ENCODE data around the gene NPR1.

Gene NPR1

DNA sequence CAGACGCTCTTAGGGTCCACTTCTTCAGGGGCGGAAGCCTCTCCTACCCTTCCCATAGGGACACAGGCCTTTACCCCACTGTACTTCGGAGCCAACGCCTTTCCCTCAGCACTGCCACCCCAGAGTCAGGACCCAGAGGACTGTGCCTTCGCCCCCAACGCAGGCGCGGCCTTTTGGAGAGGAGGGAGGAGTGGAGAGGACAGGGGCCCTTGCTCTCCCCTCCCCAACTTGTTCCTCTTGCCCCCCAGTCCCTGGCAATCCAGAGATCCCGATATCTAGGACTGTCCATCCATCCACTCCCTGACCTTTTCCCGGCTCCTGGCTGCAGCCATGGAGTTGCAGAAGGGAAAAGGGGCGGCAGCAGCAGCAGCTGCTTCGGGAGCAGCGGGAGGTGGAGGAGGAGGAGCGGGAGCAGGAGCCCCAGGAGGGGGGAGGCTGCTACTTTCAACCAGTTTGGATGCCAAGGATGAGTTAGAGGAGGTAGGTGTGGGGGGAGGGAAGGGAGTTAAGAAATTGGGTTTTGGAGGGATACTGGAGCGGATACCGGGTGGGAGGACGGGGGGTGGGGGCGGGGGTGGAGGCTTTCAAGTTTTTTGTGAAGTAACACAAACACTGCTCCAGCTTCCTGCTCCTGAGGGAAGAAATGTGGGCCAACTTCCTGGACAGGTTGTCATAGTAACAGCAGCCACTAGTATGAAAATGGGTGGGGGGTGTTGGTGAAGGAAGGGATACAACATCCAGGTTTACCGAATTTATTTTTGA is 50.0 kb downstream of the NPR1 start:
- peak; percentile 7 to 14 for DNase-seq

DNA sequence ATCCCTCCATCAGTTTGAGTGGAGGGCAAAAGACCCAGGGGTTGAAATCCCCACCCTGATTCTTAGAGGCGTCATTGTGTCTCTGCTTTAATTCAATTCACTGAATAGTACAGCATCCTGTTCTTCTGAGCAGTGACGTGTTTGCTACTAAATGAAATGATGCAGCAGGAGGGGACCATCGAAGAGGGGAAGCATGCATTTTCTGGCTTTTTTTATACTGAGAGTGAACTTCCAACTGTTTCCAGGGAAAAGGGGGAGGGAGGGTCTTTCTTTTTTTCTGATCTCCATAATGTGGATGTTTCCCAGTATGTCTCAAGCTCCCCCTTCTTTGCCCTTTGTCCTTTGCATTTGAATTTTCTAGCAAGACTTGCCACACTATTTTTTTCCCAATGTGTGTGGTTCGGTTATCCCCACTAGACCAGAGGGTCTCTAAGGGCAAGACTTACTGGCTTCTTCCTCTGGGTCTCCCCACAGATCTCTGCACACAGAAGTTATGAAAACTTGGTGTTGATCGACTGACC is 52.0 kb downstream of the NPR1 start:
- DNase-seq: no peak

DNA sequence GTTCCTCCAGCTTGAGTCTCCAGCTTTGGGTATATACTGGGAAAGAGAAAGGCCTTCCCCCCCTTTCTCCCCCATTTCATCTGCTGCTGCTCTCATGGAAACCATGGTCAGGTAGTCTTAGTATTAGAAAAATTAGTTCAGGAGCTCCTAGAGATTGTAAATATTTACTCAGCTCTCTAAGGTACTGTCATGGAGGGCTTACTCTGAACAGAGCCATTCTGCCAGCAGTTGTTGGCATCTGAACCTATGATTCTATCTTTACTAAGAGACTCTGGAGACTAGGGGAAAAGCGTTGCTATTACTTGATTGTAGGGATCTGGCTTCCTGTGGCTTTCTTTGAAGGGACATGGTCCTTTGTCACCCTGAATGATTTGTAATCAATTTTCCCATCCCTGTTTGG is 55.5 kb downstream of the NPR1 start:
- DNase-seq: no peak

DNA sequence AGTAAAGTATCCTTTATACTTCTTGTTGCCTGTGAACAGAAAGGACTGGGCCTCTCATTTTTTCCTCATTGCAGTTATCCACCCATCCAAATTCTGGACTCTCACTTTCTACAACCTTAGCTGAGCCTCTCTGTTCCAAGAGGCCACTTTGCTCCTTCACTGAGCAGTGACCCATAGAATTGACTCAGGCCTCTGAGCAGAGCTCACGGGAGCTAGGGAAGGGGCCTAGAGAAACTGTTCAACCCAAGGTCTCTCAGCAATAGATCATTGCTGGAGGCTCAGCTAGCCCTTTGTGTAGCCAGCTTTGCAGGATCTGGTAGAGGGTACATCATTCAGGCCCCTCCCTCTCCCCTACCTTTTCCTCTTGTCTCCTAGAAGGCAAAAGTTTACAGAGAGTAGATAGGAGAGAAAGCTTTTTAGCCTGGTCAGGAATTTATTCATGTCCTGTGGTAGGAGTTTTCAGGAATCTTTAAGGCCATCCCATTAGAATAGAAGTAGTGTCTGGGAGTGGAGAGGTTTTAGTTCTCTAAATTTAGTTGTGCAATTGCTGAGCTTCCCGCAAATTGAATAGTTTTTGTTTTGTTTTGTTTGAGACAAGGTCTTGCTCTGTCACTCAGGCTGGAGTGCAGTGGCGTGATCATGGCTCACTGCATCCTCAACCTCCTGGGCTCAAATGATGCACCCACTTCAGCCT is 56.1 kb downstream of the NPR1 start:
- DNase-seq: no peak

DNA sequence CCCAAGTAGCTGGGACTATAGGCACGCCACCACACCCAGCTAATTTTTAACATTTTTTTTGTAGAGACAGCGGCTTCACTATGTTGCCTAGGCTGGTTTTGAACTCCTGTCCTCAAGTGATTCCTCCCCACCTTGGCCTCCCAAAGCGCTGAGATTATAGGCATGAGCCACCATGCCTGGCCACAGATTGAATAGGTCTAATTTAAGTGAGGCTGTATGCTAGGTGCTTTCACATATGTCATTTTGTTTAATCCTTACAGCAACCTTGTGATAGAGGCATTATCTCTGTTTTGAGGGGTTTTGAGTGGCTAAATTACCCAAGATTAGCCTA is 56.6 kb downstream of the NPR1 start:
- no peak for DNase-seq

DNA sequence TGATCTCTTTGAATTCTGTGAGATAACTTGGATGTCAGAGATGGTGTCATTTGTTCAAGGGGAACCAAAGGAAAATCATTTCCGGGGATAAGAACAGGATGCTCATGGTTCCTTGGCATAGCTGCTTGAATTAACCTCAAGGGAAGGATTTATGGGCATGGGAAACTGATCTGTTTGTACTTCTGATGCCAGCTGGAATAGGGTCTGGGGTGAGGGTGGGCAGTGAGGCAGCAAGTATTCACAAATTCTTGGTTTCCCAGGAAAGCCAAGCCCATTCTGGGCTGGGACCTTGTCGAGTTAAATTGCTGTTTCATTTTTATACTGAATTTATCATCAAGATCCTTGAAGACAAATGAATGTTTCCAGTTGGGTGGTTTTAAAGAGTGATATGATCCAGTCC is 63.5 kb downstream of the NPR1 start:
- no peak for DNase-seq

DNA sequence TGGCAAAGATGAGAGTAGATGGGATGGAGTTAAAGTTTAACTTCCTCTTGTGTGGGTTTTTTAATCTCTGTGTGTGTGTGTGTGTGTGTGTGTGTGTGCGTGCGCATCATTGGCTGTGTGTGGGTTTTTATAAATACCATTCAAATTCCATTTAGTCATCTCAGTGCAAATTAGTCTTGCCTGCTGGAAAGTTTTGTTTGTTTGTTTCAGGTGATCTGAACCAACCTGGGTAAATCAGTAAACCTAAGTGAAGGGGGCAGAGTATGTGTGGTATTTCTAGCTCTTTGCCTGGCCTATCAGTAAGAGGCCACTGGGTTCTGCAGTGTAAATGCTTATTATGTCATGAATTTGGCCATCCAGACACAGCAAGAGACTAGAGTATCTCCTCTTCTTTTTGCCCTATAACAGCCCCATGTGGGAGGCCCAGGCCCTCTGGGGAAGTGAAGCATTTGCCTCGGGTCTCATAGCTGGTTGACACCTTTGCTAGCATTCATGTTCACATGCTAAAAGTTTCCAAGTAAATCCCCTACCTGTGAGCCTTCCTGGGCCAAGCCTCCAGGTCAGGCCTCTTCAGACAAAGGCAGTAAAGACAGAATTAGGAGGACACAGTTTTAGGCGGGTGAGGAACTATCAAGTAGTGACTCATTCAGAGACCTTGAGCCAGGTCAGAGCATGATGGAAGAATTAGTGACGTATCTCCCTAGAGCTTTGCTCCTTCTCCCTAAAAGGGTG is 64.1 kb downstream of the NPR1 start:
- DNase-seq: no peak
